HL-60 (cell line): ENCODE data around the gene ACOD1.

Experiments used
- DNase-seq, 2 experiments: peaks; one replicate each; pipeline ENCODE4 v3.0.0-alpha.2; 2010 to 2020; ENCODE audit warnings: low read depth in 1 of 2, low spot score in 1 of 2
- H3K27ac ChIP-seq: fragments of 250-450 bp; sonication (Bioruptor Pico); replicated peaks from 2 replicates; pipeline ENCODE4 v1.5.1; 2020; ENCODE audit warnings: mild to moderate bottlenecking, moderate library complexity
- H3K27me3 ChIP-seq: fragments of 250-450 bp; sonication (Bioruptor Pico); 2 replicates; pipeline ENCODE4 v1.5.1; 2021; ENCODE audit warnings: mild to moderate bottlenecking, moderate library complexity; ENCODE audit not compliant: insufficient read depth, poor library complexity, severe bottlenecking
- H3K4me3 ChIP-seq: replicated peaks from 2 replicates; pipeline ENCODE4 v1.5.1; 2011; ENCODE audit warnings: mild to moderate bottlenecking, control low read depth, low read length; ENCODE audit not compliant: insufficient read depth
- CTCF ChIP-seq: IDR thresholded peaks from one replicate; pipeline ENCODE4 v1.5.1; 2011; ENCODE audit warnings: low read length, control low read depth, inconsistent platforms; ENCODE audit not compliant: insufficient read depth
- GABPA ChIP-seq: IDR thresholded peaks from 2 replicates; pipeline ENCODE4 v1.6.1; 2012; ENCODE audit warnings: low read depth
- POLR2AphosphoS5 ChIP-seq: IDR thresholded peaks from 2 replicates; pipeline ENCODE4 v1.6.1; 2012; ENCODE audit warnings: low read depth
- REST ChIP-seq: IDR thresholded peaks from 2 replicates; pipeline ENCODE4 v1.6.1; 2012; ENCODE audit warnings: low read depth; ENCODE audit not compliant: insufficient replicate concordance
- SPI1 ChIP-seq: IDR thresholded peaks from 2 replicates; pipeline ENCODE4 v1.6.1; 2012; ENCODE audit warnings: low read depth, mild to moderate bottlenecking, borderline replicate concordance

ACOD1 gene

GRCh38 chr13:76982061-76982460 lies 33.8 kb downstream of the ACOD1 start:
- Histone ChIP-seq H3K4me3 (no peak overlapping the region), H3K27me3 (peaks cover 19% of the 10 kb centered on the region), H3K27ac (no peak overlapping the region)
- DNase-seq = no peak
- TF ChIP-seq CTCF (no peak), REST (no peak), GABPA (no peak), SPI1 (no peak), POLR2AphosphoS5 (no peak)

GRCh38 chr13:76983676-76984075 lies 35.4 kb downstream of the ACOD1 start:
- H3K27ac ChIP-seq = no peak overlapping the region
- H3K27me3 ChIP-seq = peaks cover 16% of the 10 kb centered on the region
- DNase-seq = no peak
- TF ChIP-seq SPI1 (no peak), CTCF (no peak), POLR2AphosphoS5 (no peak), GABPA (no peak), REST (no peak)
- no peak overlapping the region for H3K4me3 ChIP-seq

- peak overlapping the region; percentile 83 for H3K27ac ChIP-seq
- H3K4me3 ChIP-seq = peak overlapping the region; percentile 61
- DNase-seq = no peak
- no peaks in the 10 kb centered on the region for H3K27me3 ChIP-seq
- TF ChIP-seq REST (no peak), POLR2AphosphoS5 (no peak), SPI1 (no peak), CTCF (no peak), GABPA (no peak)
Observed at GRCh38 chr13:76991432-76991795, 43.1 kb downstream of the ACOD1 start.
